ENCODE results near the gene ACTR2.

GRCh38 chr2:65193446-65193845 lies 34.2 kb upstream of the ACTR2 start:
- TF ChIP-seq CTCF (IDR thresholded peaks at IDR 0.05 in 2 of 3, conservative IDR thresholded peaks at IDR 0.05 in 1 of 3; ENCODE audit: borderline replicate concordance in 1 of 3, insufficient read depth in 1 of 3, low read depth in 2 of 3, low read length in 2 of 3) (no peak), POLR2A (IDR thresholded peaks at IDR 0.05; ENCODE audit: borderline replicate concordance, extremely low read depth, insufficient read depth, insufficient read length) (no peak), EZH2 (IDR thresholded peaks at IDR 0.05) (no peak), SP1 (IDR thresholded peaks at IDR 0.05; ENCODE audit: low read depth) (no peak), JUND (IDR thresholded peaks at IDR 0.05) (no peak), TCF7L2 (IDR thresholded peaks at IDR 0.05; ENCODE audit: borderline replicate concordance, extremely low read depth, insufficient read depth, insufficient read length) (no peak), MAX (IDR thresholded peaks at IDR 0.05) (no peak), POLR2AphosphoS5 (IDR thresholded peaks at IDR 0.05; ENCODE audit: low read depth, low read length) (no peak), RAD21 (IDR thresholded peaks at IDR 0.05; ENCODE audit: low read depth) (no peak), EGR1 (IDR thresholded peaks at IDR 0.05; ENCODE audit: low read depth) (no peak), ATF3 (IDR thresholded peaks at IDR 0.05) (no peak)
